Activated effector memory CD4-positive, alpha-beta T cell treated with Interleukin-2 at 50 U/mL for 16 hours (primary cell): ENCODE results near the gene OR10A6.

Source experiments
- DNase-seq: peaks from one replicate; pipeline ENCODE4 v3.0.0-alpha.2; 2020

OR10A6 gene

GRCh38 chr11:7909585-7910285, 21.3 kb downstream of the OR10A6 start:
- no peak for DNase-seq

GRCh38 chr11:7907121-7907520, 23.9 kb downstream of the OR10A6 start:
- DNase-seq, result no peak

- DNase-seq, result no peak
Measured at GRCh38 chr11:7906481-7906880, 24.6 kb downstream of the OR10A6 start.

GRCh38 chr11:7905961-7906429, 25.1 kb downstream of the OR10A6 start:
- no peak for DNase-seq

- no peak for DNase-seq
Measured at GRCh38 chr11:7905549-7905948, 25.5 kb downstream of the OR10A6 start.

GRCh38 chr11:7904917-7905316, 26.2 kb downstream of the OR10A6 start:
- no peak for DNase-seq

GRCh38 chr11:7903940-7904339, 27.1 kb downstream of the OR10A6 start:
- DNase-seq, result no peak

GRCh38 chr11:7901319-7901854, 29.7 kb downstream of the OR10A6 start:
- DNase-seq, result no peak

- DNase-seq, result no peak
Measured at GRCh38 chr11:7900686-7901085, 30.4 kb downstream of the OR10A6 start.

- no peak for DNase-seq
Measured at GRCh38 chr11:7899418-7899817, 31.6 kb downstream of the OR10A6 start.

GRCh38 chr11:7898666-7899283, 32.3 kb downstream of the OR10A6 start:
- no peak for DNase-seq

GRCh38 chr11:7896009-7896785, 34.9 kb downstream of the OR10A6 start:
- no peak for DNase-seq

- no peak for DNase-seq
Measured at GRCh38 chr11:7894251-7894650, 36.8 kb downstream of the OR10A6 start.

GRCh38 chr11:7893796-7894195, 37.3 kb downstream of the OR10A6 start:
- DNase-seq, result no peak

- DNase-seq, result no peak
Measured at GRCh38 chr11:7892840-7893254, 38.2 kb downstream of the OR10A6 start.

GRCh38 chr11:7892059-7892699, 38.9 kb downstream of the OR10A6 start:
- no peak for DNase-seq

- DNase-seq, result no peak
Measured at GRCh38 chr11:7890417-7891172, 40.5 kb downstream of the OR10A6 start.

- DNase-seq, result no peak
Measured at GRCh38 chr11:7889985-7890384, 41.1 kb downstream of the OR10A6 start.

- DNase-seq, result no peak
Measured at GRCh38 chr11:7882860-7883259, 48.2 kb downstream of the OR10A6 start.
